SHP77 treated with DMSO at 0.1 percent for 48 hours (cell line): ENCODE data around the gene RAD51D.
"Not testable (repeated sequence)": the region's sequence is repeated elsewhere in the genome, so short reads cannot be mapped to it uniquely, and the experiment has no call there.

Experiments used
- DNase-seq: peaks from one replicate; lab custom pipeline; 2025; lab: John Stamatoyannopoulos, UW

The RAD51D gene

DNA sequence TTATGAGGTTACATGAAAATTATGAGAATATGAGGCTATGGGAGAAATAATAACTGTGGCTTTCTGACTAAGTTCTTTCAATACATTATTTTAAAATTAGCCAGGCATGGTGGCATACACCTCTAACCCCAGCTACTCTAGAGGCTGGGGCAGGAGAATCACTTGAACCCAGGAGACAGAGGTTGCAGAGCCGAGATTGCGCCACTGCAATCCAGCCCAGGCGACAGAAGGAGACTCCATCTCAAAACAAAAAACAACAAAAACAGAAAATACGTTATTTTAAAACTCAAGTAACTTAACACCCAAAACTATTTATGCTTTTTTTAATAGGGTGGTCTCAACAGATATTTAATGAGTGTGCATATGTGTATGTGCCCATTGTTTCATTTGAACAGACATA lies 53.8 kb downstream of the RAD51D start:
- no peak for DNase-seq

DNA sequence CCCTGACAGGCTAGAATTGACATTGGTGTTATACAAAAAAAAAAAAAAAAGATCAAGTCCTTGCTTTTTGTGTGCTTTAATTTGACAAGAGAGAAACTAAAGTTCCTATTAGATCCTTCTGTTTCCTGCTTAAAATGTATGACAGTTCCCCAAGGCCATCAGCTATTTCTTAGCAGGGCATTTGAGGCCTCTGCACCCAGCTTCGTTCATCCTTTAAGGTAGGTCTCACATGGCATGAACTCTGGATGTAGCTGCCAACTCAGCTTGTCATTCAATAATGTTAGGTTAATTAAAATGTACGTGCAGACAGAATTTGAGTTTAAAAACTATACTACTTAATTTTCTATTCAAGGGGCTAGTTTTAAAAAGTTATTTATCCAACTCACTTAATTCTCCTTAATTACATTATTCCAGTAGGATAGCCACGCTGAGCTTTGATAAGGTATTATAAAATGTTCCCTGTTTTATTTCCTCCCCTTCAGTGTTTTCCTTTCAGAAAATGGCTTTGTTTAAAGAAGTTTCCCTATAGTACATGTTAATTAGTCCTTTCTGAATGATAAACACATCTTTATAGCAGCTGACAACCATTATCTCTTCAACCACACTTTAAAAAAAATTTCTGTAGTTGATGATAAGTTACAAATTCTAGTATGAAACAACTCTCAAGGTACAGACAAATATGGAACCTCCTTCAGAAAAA lies 55.0 kb downstream of the RAD51D start:
- no peak for DNase-seq

DNA sequence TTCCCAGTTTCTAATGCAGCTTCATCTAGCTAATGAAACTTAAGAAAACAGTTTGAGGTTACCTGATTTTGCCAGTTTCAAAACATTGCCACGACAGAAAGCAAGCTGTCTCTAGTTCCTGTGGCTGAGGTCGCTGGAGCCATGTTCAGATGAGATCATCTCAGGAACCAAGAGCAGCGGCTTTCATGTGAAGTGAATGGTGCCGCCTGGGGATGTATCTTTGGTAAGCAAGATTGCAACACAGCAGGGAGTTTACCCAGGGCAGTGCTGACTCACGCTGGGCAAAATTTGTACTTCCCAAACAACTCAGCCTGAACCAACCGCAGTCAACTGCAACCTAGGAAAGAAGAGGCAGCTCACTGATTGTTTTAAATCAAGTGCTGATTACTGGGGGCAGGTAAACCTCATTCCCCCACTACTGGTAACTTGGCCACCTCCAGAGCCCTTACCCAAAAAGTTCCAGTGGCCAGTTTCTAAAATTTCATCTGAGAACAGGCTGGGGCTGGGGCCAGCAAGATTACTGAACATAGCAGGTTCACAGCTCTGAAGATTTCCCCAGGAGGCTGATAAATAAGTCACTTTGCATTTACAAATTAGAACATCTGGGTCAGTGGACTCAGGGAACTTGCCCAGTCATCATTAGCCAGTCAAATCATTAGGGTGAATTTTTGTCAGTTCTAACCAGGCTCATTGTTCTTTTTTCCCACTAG lies 56.0 kb downstream of the RAD51D start, which contains the start of gene RFFL:
Gene RFFL, minus strand, starts transcription at position 194 of the 710 bp plus-strand sequence. CDS start 37,154 bp downstream, outside the sequence.
- peak; percentile 54 for DNase-seq

DNA sequence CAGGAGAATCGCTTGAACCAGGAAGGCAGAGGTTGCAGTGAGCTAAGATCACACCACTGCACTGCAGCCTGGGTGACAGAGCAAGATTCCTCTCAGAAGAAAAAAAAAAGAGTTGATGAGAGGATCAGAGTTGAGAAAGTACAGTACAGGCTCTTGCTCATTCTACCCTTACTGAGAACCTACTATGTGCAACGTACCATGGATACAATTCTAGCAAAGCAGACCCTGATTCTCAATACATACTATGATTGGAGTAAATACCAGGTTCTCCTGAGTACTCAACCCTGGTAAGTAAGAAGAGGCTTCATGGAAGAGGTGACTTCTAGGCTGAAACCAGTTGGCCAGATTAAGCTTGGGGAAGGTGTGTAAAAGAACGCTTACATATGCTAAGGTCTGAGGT lies 57.4 kb downstream of the RAD51D start:
- no peak for DNase-seq

DNA sequence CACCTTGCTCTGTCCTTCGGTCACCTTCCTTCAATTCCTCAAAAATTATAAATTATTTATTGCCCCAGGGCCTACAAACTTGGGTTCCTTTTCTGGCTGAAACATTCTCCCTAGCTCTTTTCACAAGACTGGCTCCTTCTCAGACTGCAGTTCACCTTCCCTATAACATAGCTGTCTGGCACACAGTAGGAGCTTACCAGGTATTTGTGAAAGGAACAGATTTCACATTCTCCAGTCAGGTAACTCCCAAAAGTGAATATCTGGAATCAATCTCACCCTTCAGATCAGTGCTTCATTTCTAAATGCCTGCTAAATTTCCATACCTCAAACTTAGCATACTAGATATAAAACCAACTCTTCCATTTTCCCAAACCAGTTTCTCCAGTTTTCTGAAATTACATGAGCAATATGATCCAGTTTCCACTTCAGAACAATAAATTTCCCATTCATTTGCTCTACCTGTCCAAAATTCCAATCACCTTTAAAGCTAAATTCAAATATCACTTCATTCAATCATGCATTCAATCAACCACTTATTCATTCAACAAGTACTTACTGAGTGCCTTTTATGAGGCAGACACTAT lies 62.2 kb downstream of the RAD51D start:
- DNase-seq = no peak

DNA sequence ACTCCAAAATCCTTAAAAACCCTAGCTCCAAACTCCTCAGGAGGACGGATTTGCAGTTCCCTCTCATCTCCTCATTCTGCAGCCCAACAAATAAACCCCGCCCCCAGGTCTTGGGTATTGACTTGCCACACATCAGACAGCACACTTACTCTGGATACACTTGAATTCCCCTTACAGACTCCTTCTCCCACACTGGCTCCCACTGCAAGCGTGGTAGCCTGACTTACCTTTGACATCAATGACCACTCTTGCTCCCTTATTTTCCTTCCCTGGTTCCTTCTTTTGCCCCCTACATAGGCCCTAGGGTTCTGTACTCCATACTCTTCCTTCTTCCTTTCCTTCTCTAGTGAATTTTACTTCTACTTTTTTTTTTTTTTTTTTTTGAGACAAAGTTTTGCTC lies 63.6 kb downstream of the RAD51D start:
- no peak for DNase-seq

GRCh38 chr17:35053204-35053603 lies 66.5 kb downstream of the RAD51D start:
- no peak for DNase-seq

DNA sequence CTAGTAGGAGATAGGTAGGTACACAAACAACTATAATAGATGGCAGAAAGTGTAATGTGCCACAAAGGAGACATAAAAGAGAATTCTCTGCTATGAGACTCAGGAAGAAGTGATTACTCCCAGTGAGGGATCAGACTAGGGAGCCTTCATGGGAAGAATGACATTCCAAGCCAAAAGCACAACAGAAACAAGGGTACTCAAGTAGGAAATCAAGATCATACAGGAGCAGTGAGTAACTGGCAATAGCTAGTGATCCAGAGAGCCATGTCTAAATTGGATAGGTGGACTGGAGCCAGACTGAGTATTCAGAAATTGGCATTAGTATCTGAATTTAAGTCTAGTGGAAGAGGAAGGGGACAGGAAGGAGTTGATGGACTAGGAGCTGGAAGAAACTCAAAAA lies 66.9 kb downstream of the RAD51D start:
- no peak for DNase-seq

DNA sequence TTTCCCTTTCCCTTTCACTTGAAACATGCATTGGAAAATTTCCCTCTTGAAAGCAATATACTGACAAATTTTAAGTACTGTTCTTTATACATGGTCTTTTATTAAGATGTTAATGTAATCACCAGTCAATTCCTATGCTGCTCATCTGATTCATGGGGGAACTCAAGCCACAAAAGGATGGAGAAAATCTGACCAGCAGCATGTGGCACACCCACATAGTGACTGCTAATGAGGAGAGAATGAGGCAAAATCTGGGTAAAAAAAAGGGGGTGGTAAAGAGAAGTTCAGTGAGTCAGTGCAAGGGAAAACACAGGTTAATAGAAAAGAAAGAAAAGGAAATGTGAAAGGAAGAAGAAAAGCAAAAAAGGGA lies 67.4 kb downstream of the RAD51D start:
- DNase-seq = no peak

DNA sequence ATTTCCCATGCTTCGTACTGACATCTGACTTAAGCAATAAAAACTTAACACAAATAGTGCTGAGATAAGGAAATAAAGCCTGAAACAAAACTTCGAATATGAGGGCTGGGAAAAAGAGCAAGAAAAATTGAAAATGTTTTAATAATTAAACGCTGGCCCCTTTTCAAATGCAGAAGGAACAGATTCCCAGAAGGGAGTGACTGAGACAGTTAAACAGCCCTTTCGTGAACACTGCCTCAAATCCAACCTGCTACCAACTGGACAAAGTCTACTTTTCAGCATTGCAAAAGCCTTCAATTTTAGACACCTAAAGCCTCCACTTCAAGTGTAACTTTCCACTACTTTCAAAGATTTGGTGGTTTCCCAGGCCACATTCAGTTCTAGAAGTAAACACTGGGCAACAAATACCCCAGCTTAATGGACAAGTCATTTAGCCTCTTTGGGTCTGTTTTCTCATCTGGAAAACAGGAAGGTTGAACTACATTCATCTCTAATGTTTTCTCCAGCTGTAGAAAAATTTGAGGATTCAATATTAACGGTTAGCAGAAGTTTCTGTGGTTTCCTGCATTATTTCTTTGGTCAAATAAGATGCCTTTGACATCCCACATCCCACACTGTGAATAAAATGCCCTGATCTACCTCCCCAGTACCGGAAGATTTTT lies 68.0 kb downstream of the RAD51D start:
- no peak for DNase-seq

DNA sequence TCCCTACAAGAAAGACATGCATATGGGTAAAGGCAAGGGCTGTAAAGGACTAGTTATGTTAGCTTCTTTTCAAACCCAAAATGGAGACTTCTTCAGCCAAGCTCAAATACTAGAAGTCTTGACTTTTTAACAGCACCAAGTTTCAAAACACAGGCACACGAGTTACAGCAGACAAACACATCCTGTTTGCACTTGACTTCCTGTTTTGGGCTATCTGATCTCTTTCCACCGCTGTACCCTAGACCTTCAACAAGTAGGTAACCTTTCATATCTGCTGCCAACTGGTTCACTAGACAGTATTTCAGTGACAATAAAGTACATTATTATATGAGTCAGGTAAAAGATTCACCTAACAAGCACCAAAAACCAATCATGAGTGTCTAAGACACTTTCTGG lies 68.5 kb downstream of the RAD51D start:
- DNase-seq = no peak

- DNase-seq = no peak
These were observed 69.5 kb downstream of the RAD51D start for GRCh38 chr17:35050170-35050569.

DNA sequence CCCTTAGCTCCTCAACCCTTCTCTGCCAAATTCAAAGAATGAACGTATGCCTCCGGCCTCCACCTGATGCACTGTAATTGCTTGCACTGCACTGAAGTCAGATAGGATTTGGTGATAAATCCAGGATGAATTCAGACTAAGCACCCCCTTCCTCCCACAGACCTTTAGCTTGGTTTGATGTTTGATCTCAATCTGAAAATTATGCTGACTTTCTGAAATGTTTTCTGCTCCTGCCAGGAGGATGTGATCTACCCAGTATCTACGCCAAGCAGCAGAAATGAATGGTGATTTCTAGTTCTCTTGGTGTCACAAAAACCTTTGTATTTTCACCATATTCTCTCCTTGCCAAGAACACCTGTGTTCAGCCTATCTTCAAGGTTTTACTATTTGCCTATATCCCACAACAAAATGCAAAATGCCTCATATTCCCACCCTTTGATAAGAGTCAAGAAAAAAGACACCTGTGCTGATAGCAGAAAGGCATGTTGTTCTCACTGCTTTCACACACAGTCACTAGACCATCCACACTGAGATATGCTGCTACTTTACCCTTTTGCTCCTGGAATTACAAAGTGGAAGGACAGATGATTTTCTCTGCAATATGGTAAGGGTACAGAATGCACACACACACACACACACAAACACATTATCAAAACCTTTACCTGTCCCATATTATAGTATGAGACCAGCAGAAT lies 70.8 kb downstream of the RAD51D start:
- no peak for DNase-seq

- DNase-seq = no peak
These were observed 72.8 kb downstream of the RAD51D start for GRCh38 chr17:35046740-35047283.

GRCh38 chr17:35046245-35046644 lies 73.4 kb downstream of the RAD51D start:
- no peak for DNase-seq

- not testable (repeated sequence) for DNase-seq
These were observed 74.1 kb downstream of the RAD51D start for GRCh38 chr17:35045458-35045979.

GRCh38 chr17:35044181-35044580 lies 75.5 kb downstream of the RAD51D start:
- no peak for DNase-seq
